Fibroblast of lung (primary cell): ENCODE results near the gene FRY. TPM values are rescaled to one million over a fixed set of nuclear protein-coding genes. Genes with fewer than 3 reads are reported as not detected.

Experiments
- DNase-seq, 2 donors: peaks; one replicate each; pipeline versions ENCODE4 v3.0.0 to v3.0.0-alpha.2; 2010; ENCODE audit warnings: low read depth in 2 of 2
- H2AFZ ChIP-seq: 2 replicates; pipeline ENCODE4 v1.5.1; 2012; ENCODE audit warnings: low read length, control low read depth, inconsistent platforms
- H3K27ac ChIP-seq: 2 replicates; pipeline ENCODE4 v1.5.1; 2011; ENCODE audit warnings: low read length, control low read depth; ENCODE audit not compliant: insufficient read depth
- H3K27me3 ChIP-seq: 2 replicates; pipeline ENCODE4 v1.5.1; 2011; ENCODE audit warnings: mild to moderate bottlenecking, low read length; ENCODE audit not compliant: control insufficient read depth, insufficient read depth
- H3K36me3 ChIP-seq: 2 replicates; pipeline ENCODE4 v1.5.1; 2011; ENCODE audit warnings: low read length; ENCODE audit not compliant: control insufficient read depth, insufficient read depth
- H3K4me1 ChIP-seq: 2 replicates; pipeline ENCODE4 v1.5.1; 2011; ENCODE audit warnings: low read length; ENCODE audit not compliant: control insufficient read depth, insufficient read depth; ENCODE audit errors: extremely low read depth
- H3K4me2 ChIP-seq: 2 replicates; pipeline ENCODE4 v1.5.1; 2011; ENCODE audit warnings: low read length, control low read depth; ENCODE audit not compliant: insufficient read depth; ENCODE audit errors: extremely low read depth
- H3K4me3 ChIP-seq, 4 experiments: fragments of 200-600 bp in 1 of 4; sonication (generic) in 1 of 4; replicated peaks in 1 of 4; 2 replicates each; pipeline ENCODE4 v1.5.1; 2011 to 2016; ENCODE audit warnings: low read length in 4 of 4, low read depth in 3 of 4, mild to moderate bottlenecking in 3 of 4, control low read depth in 2 of 4, inconsistent platforms in 1 of 4, mixed read lengths in 1 of 4; ENCODE audit not compliant: insufficient read depth in 1 of 4; ENCODE audit errors: control extremely low read depth in 1 of 4
- H3K79me2 ChIP-seq: 2 replicates; pipeline ENCODE4 v1.5.1; 2012; ENCODE audit warnings: mild to moderate bottlenecking, low read length, inconsistent platforms; ENCODE audit not compliant: control insufficient read depth, insufficient read depth
- H3K9ac ChIP-seq: 2 replicates; pipeline ENCODE4 v1.5.1; 2011; ENCODE audit warnings: mild to moderate bottlenecking, low read length, control low read depth; ENCODE audit not compliant: insufficient read depth
- H3K9me3 ChIP-seq: 2 replicates; pipeline ENCODE4 v1.5.1; 2012; ENCODE audit warnings: low read depth, low read length; ENCODE audit not compliant: control insufficient read depth, insufficient read depth
- H4K20me1 ChIP-seq: 2 replicates; pipeline ENCODE4 v1.5.1; 2011; ENCODE audit warnings: low read length; ENCODE audit not compliant: control insufficient read depth, insufficient read depth; ENCODE audit errors: extremely low read depth
- EZH2 ChIP-seq: IDR thresholded peaks from 2 replicates; pipeline ENCODE4 v1.5.1; 2012; ENCODE audit warnings: low read length, control low read depth, mild to moderate bottlenecking; ENCODE audit errors: missing control alignments
- polyA plus RNA-seq, 2 donors: library from polyadenylated mRNA; depleted of rRNA in 1 of 2; stranded (reverse) in 1 of 2; unstranded in 1 of 2; fragments of >200 nt; gene quantifications; 2 replicates each; pipeline ENCODE4 v1.2.1, GENCODE V29; 2011 to 2012; ENCODE audit warnings: missing spikeins in 1 of 2
- total RNA-seq: library from RNA; depleted of rRNA; stranded (reverse); fragments of >200 nt; gene quantifications from 2 replicates; pipeline ENCODE4 v1.2.1, GENCODE V29; 2014
- TF ChIP-seq, protein P1 (sequence below), 2 donors: IDR thresholded peaks in 1 of 2; conservative IDR thresholded peaks in 1 of 2; 1 replicate in 1 of 2; 2 replicates in 1 of 2; pipeline ENCODE4 v1.5.1; 2011 to 2012; ENCODE audit warnings: low read length in 2 of 2, control low read depth in 1 of 2, inconsistent platforms in 1 of 2, low read depth in 1 of 2, mild to moderate bottlenecking in 1 of 2

FRY gene
- total and polyA plus RNA-seq, 2 donors (not counting 1 experiment from before 2014, with no cell fraction given): 8.8 to 18.3 TPM

GRCh38 chr13:32081591-32081990 lies 50.0 kb downstream of the FRY start:
- Histone ChIP-seq H4K20me1 (no peaks in the 10 kb centered on the region), H2AFZ (no peak overlapping the region), H3K27me3 (no peaks in the 10 kb centered on the region), H3K36me3 (no peaks in the 10 kb centered on the region), H3K9me3 (no peaks in the 10 kb centered on the region), H3K4me2 (no peak overlapping the region), H3K79me2 (no peaks in the 10 kb centered on the region), H3K4me3 (no peak overlapping the region), H3K9ac (no peak overlapping the region), H3K27ac (no peak overlapping the region), H3K4me1 (no peaks in the 10 kb centered on the region)
- DNase-seq: no peak
- TF ChIP-seq, protein P1, sequence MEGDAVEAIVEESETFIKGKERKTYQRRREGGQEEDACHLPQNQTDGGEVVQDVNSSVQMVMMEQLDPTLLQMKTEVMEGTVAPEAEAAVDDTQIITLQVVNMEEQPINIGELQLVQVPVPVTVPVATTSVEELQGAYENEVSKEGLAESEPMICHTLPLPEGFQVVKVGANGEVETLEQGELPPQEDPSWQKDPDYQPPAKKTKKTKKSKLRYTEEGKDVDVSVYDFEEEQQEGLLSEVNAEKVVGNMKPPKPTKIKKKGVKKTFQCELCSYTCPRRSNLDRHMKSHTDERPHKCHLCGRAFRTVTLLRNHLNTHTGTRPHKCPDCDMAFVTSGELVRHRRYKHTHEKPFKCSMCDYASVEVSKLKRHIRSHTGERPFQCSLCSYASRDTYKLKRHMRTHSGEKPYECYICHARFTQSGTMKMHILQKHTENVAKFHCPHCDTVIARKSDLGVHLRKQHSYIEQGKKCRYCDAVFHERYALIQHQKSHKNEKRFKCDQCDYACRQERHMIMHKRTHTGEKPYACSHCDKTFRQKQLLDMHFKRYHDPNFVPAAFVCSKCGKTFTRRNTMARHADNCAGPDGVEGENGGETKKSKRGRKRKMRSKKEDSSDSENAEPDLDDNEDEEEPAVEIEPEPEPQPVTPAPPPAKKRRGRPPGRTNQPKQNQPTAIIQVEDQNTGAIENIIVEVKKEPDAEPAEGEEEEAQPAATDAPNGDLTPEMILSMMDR (conservative IDR thresholded peaks at IDR 0.05 in 1 of 2, IDR thresholded peaks at IDR 0.05 in 1 of 2; ENCODE audit: low read depth in 1 of 2, low read length in 2 of 2): no peak
- no peak for TF ChIP-seq EZH2

DNA sequence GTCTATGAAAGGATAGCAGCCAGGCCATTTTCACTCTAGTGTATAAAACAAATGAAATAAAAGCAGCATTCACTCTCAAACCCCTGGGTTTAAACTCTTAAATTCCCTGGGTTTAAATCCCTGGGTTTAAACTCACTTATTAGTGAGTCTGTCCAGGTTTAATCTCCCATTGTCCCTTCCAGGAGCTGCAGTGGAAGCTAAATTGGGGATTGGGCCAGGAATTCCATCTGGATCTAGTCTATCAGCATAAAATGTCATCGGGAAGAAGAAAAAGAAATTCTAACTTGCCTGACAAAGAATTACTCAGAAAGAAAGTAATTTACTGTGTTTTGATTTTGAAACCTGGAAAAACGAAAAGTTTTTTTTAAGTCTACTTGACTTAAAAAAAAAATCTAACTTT lies 54.8 kb downstream of the FRY start:
- H3K4me3 ChIP-seq: no peak overlapping the region
- H3K4me1 ChIP-seq: no peaks in the 10 kb centered on the region
- H3K9me3 ChIP-seq: no peaks in the 10 kb centered on the region
- H3K27me3 ChIP-seq: no peaks in the 10 kb centered on the region
- no peak overlapping the region for H3K9ac ChIP-seq
- no peak overlapping the region for H3K4me2 ChIP-seq
- H3K27ac ChIP-seq: no peak overlapping the region
- H2AFZ ChIP-seq: no peak overlapping the region
- no peaks in the 10 kb centered on the region for H3K36me3 ChIP-seq
- no peak for TF ChIP-seq EZH2
- TF ChIP-seq, protein P1 (conservative IDR thresholded peaks at IDR 0.05 in 1 of 2, IDR thresholded peaks at IDR 0.05 in 1 of 2; ENCODE audit: low read depth in 1 of 2, low read length in 2 of 2): no peak
- DNase-seq: peak; percentile 15 to 20
- H4K20me1 ChIP-seq: no peaks in the 10 kb centered on the region
- no peaks in the 10 kb centered on the region for H3K79me2 ChIP-seq

DNA sequence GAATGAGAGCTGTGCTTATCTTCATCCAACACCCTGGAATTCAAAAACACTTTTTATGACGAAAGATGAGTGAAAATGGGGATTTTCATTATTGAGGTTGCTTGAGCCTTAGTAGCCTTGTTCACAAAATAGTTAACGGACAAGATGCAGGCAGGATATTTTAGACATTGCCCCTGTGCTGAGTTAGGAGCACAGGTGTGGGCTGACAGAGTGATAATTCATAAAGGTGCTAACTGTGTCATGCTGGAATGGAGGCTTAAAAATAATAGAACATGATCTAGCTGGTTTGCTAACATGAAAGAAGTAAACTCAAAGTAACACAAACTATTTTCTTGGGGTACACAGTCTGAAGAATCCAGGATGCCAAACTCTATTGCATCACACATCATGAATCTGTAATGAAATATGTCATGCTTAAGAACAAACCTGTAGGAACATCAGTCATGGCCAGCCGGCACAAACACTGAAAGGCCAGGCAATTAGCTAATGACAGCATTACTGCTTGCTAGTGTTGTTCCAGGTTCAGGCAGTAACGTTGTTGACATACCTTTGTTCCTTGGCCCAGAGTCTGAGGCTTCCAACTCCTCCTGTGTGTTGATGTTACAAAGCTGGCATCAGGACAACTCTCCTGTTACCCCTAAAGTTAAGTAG lies 55.3 kb downstream of the FRY start:
- no peaks in the 10 kb centered on the region for H3K36me3 ChIP-seq
- no peak for DNase-seq
- no peak overlapping the region for H3K27ac ChIP-seq
- H3K79me2 ChIP-seq: no peaks in the 10 kb centered on the region
- no peak for TF ChIP-seq EZH2
- TF ChIP-seq, protein P1 (conservative IDR thresholded peaks at IDR 0.05 in 1 of 2, IDR thresholded peaks at IDR 0.05 in 1 of 2; ENCODE audit: low read depth in 1 of 2, low read length in 2 of 2): no peak
- no peaks in the 10 kb centered on the region for H3K4me1 ChIP-seq
- no peak overlapping the region for H3K4me2 ChIP-seq
- no peaks in the 10 kb centered on the region for H3K9me3 ChIP-seq
- H4K20me1 ChIP-seq: no peaks in the 10 kb centered on the region
- H3K9ac ChIP-seq: no peak overlapping the region
- H3K4me3 ChIP-seq: no peak overlapping the region
- no peaks in the 10 kb centered on the region for H3K27me3 ChIP-seq
- H2AFZ ChIP-seq: no peak overlapping the region
